ENCODE measurements around the gene CSTPP1. TPM values are rescaled to one million over a fixed set of nuclear protein-coding genes. Genes with fewer than 3 reads are reported as not detected.

Gene CSTPP1
- total and polyA plus RNA-seq, 8 donors: 16.4 to 146 (median 37.3) TPM

GRCh38 chr11:46976182-46976854 is 39.8 kb downstream of the CSTPP1 start:
- no peak overlapping the region for H3K4me3 ChIP-seq
- TF ChIP-seq POLR2A (IDR thresholded peaks at IDR 0.05): no peak
- no peak for DNase-seq
- intact Hi-C loops (cut with DNase I; ENCODE audit: low total_unique reads): no loop called here
- no peaks in the 10 kb centered on the region for H3K36me3 ChIP-seq
- H3K4me1 ChIP-seq: peaks cover 12 to 40% (median 24%) of the 10 kb centered on the region in 4 donors
- no peak overlapping the region for H3K27ac ChIP-seq
- H3K9me3 ChIP-seq: no peaks in the 10 kb centered on the region
- H3K27me3 ChIP-seq: no peaks in the 10 kb centered on the region
- WGBS, 5 donors: 73 to 81% (median 79%) methylated on average over 5 of the region's 5 CpGs

DNA sequence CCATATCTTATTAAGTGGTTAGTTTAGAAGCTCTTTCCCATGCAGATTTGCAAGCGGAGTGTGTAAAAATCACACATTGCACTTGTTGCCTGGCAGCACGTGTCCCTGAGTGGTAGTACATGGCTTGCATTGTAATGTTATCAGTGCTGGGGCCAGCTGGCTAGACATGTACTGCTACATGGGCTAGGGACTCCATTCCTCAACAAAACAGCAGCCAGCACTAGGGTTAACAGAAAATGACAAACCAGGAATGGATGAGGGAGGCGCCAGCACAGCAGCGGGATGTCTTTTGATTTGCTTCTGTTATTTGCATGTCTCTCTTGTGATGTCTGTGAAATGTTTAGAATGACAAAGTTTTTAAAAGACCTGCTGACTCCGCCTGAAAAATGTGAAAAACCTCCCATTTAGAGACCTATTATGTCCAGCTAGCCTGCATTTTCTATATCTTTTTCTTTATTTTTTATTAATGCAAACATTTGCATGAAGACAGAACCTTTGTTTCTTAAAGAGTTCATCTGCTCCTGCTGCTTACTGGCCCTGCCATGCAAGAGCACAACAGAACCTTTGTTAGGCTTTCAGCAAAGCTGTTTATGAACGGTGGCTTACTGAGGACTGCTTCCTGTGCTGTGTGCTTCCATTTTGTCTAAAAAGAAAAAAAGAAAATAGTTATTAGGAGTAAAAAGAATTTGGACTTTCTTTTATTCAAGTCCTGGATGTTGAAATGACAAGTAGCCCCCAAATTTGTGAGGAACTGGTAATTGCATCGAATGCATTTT is 40.7 kb downstream of the CSTPP1 start:
- Histone ChIP-seq H3K27me3 (no peaks in the 10 kb centered on the region), H3K4me3 (no peak overlapping the region), H3K9me3 (no peaks in the 10 kb centered on the region), H3K36me3 (no peaks in the 10 kb centered on the region), H3K4me1 (peaks cover 12 to 33% (median 20%) of the 10 kb centered on the region in 4 donors), H3K27ac (no peak overlapping the region)
- TF ChIP-seq EP300 (IDR thresholded peaks at IDR 0.05) (no peak), POLR2AphosphoS5 (IDR thresholded peaks at IDR 0.05) (no peak), POLR2A (IDR thresholded peaks at IDR 0.05) (no peak)
- TF ChIP-seq, protein P1, sequence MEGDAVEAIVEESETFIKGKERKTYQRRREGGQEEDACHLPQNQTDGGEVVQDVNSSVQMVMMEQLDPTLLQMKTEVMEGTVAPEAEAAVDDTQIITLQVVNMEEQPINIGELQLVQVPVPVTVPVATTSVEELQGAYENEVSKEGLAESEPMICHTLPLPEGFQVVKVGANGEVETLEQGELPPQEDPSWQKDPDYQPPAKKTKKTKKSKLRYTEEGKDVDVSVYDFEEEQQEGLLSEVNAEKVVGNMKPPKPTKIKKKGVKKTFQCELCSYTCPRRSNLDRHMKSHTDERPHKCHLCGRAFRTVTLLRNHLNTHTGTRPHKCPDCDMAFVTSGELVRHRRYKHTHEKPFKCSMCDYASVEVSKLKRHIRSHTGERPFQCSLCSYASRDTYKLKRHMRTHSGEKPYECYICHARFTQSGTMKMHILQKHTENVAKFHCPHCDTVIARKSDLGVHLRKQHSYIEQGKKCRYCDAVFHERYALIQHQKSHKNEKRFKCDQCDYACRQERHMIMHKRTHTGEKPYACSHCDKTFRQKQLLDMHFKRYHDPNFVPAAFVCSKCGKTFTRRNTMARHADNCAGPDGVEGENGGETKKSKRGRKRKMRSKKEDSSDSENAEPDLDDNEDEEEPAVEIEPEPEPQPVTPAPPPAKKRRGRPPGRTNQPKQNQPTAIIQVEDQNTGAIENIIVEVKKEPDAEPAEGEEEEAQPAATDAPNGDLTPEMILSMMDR (IDR thresholded peaks at IDR 0.05): no peak
- DNase-seq: peak in 1 of 2 donors; percentile 68
- intact Hi-C loops (cut with DNase I; ENCODE audit: low total_unique reads): no loop called here
- WGBS, 5 donors: 42 to 50% (median 48%) methylated on average over 7 of the region's 7 CpGs

- TF ChIP-seq, protein P1 (IDR thresholded peaks at IDR 0.05): no peak
- TF ChIP-seq EP300 (IDR thresholded peaks at IDR 0.05) (no peak), POLR2AphosphoS5 (IDR thresholded peaks at IDR 0.05) (no peak), POLR2A (IDR thresholded peaks at IDR 0.05) (no peak)
- H3K27ac ChIP-seq: no peak overlapping the region
Measured at GRCh38 chr11:46978005-46978491, 41.5 kb downstream of the CSTPP1 start.

DNA sequence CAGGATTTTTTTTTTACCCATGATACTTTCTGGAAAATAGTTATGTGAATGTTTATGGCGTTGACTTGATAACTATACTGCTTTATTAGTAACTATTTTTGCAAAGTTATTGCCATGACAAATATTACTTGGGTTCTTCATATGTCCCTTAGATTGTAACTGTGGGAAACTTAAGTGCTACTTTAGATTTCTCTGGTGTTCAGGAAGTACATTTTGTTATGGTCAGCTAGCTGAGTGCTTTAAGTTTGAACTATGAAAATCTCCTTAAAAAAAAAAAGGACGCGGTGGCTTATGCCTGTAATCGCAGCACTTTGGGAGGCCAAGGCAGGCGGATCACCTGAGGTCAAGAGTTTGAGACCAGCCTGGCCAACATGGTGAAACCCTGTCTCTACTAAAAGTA is 42.8 kb downstream of the CSTPP1 start:
- Histone ChIP-seq H3K36me3 (no peaks in the 10 kb centered on the region), H3K4me3 (no peak overlapping the region), H3K27ac (no peak overlapping the region), H3K9me3 (no peaks in the 10 kb centered on the region), H3K27me3 (no peaks in the 10 kb centered on the region), H3K4me1 (peaks cover 12 to 38% (median 21%) of the 10 kb centered on the region in 4 donors)
- WGBS, 5 donors: 80 to 94% (median 86%) methylated on average over 5 of the region's 5 CpGs
- DNase-seq: no peak
- TF ChIP-seq, protein P1 (IDR thresholded peaks at IDR 0.05): no peak
- no peak for TF ChIP-seq EP300 (IDR thresholded peaks at IDR 0.05)
- TF ChIP-seq POLR2AphosphoS5 (IDR thresholded peaks at IDR 0.05): no peak
- no peak for TF ChIP-seq POLR2A (IDR thresholded peaks at IDR 0.05)
- intact Hi-C loops (cut with DNase I; ENCODE audit: low total_unique reads): no loop called here

More at GRCh38 chr11:46978005-46978491, 41.5 kb downstream of the CSTPP1 start:
- Histone ChIP-seq H3K36me3 (no peaks in the 10 kb centered on the region), H3K4me1 (peaks cover 12 to 25% (median 19%) of the 10 kb centered on the region in 4 donors), H3K4me3 (no peak overlapping the region), H3K27me3 (no peaks in the 10 kb centered on the region), H3K9me3 (no peaks in the 10 kb centered on the region)
- 25 to 65% (median 44%) methylated on average over 1 of the region's 1 CpG for WGBS, 5 donors
- intact Hi-C loops (cut with DNase I; ENCODE audit: low total_unique reads): no loop called here
- DNase-seq: no peak

All from stomach (tissue), 9 donors.